MCF 10A (cell line): Measurements from ENCODE around the gene POC1B. TPM values are rescaled to one million over a fixed set of nuclear protein-coding genes. Genes with fewer than 3 reads are reported as not detected.

ENCODE experiments used
- BruUV-seq: library from RNA; stranded (reverse); fragments of 400-500 nt; replicated peaks from 2 replicates; lab custom pipeline; 2021; lab: Mats Ljungman, UMichigan
- CTCF ChIA-PET: fragments of 300-600 bp; sonication (Branson Sonifier 250); formaldehyde crosslinking; extraction: SDS; loops from one replicate; lab custom pipeline; 2021; ENCODE audit warnings: antibody characterized with exemption, inconsistent platforms; lab: Yijun Ruan, JAX
- POLR2A ChIA-PET: fragments of 300-600, 350-650 bp; sonication (Branson Sonifier 250); formaldehyde crosslinking; extraction: SDS; loops from one replicate; lab custom pipeline; 2020; ENCODE audit warnings: antibody characterized with exemption, inconsistent platforms; lab: Yijun Ruan, JAX
- DNase-seq: peaks from one replicate; pipeline ENCODE4 v3.0.0-alpha.2; 2018; ENCODE audit not compliant: unreplicated experiment
- H3K27ac Mint-ChIP-seq: one replicate; pipeline ENCODE4 v1.8.0; 2022; ENCODE audit warnings: mild to moderate bottlenecking, low read depth, mixed read lengths; ENCODE audit not compliant: unreplicated experiment
- H3K27me3 Mint-ChIP-seq: one replicate; pipeline ENCODE4 v1.8.0; 2022; ENCODE audit warnings: mixed read lengths; ENCODE audit not compliant: insufficient read depth, unreplicated experiment
- H3K36me3 Mint-ChIP-seq: one replicate; pipeline ENCODE4 v1.8.0; 2022; ENCODE audit warnings: mild to moderate bottlenecking, moderate library complexity, mixed read lengths; ENCODE audit not compliant: insufficient read depth, unreplicated experiment
- H3K4me1 Mint-ChIP-seq: one replicate; pipeline ENCODE4 v1.8.0; 2022; ENCODE audit warnings: mixed read lengths; ENCODE audit not compliant: insufficient read depth, unreplicated experiment
- H3K4me3 Mint-ChIP-seq: one replicate; pipeline ENCODE4 v1.8.0; 2022; ENCODE audit warnings: mild to moderate bottlenecking, moderate library complexity, mixed read lengths; ENCODE audit not compliant: unreplicated experiment
- H3K9me3 Mint-ChIP-seq: one replicate; pipeline ENCODE4 v1.8.0; 2022; ENCODE audit warnings: mixed read lengths; ENCODE audit not compliant: unreplicated experiment
- intact Hi-C: fragments of 100-400 bp; cut with micrococcal nuclease; formaldehyde crosslinking; loops from 2 replicates; pipeline ENCODE4 v1.14.1; 2022
- total RNA-seq: library from RNA; stranded (reverse); gene quantifications from 2 replicates; pipeline ENCODE4 v1.2.3, GENCODE V29; 2022
- TF ChIP-seq, protein P1 (sequence below): fragments of 200-600 bp; IDR thresholded peaks from one replicate; pipeline ENCODE4 v1.8.0; 2022; ENCODE audit warnings: antibody characterized with exemption, mild to moderate bottlenecking; ENCODE audit not compliant: unreplicated experiment

POC1B gene
- total RNA-seq, 1 experiment from 2014 or later, result 14.8 TPM

DNA sequence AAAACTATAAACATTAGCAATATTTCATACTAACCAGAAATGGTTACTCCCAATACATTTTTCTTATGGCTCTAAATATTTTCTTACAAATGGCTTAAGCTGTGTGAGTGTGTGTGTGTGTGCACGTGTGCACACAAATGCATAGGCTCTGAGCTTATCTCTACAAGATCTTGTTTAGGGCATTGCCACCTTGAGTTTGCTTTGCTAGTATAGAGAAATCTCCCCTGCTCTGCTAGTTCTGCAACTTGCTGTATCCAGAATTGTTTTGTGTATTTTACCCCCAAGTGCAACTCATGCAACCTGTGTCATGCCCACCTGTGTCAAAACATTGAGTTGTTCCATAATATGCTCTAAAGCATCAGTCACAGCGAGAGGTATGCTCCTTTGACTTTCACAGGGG lies 101.0 kb downstream of the POC1B start:
- TF ChIP-seq, protein P1, sequence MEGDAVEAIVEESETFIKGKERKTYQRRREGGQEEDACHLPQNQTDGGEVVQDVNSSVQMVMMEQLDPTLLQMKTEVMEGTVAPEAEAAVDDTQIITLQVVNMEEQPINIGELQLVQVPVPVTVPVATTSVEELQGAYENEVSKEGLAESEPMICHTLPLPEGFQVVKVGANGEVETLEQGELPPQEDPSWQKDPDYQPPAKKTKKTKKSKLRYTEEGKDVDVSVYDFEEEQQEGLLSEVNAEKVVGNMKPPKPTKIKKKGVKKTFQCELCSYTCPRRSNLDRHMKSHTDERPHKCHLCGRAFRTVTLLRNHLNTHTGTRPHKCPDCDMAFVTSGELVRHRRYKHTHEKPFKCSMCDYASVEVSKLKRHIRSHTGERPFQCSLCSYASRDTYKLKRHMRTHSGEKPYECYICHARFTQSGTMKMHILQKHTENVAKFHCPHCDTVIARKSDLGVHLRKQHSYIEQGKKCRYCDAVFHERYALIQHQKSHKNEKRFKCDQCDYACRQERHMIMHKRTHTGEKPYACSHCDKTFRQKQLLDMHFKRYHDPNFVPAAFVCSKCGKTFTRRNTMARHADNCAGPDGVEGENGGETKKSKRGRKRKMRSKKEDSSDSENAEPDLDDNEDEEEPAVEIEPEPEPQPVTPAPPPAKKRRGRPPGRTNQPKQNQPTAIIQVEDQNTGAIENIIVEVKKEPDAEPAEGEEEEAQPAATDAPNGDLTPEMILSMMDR, result no peak
- H3K27ac Mint-ChIP-seq, result no peak overlapping the region
- no peak for DNase-seq
- no peaks in the 10 kb centered on the region for H3K27me3 Mint-ChIP-seq
- no TSS peak for BruUV-seq
- intact Hi-C loops, result no loop called here
- CTCF ChIA-PET, result no interaction called here
- POLR2A ChIA-PET, result no interaction called here
- no peaks in the 10 kb centered on the region for H3K4me1 Mint-ChIP-seq
- no peaks in the 10 kb centered on the region for H3K9me3 Mint-ChIP-seq
- no peak overlapping the region for H3K4me3 Mint-ChIP-seq
- H3K36me3 Mint-ChIP-seq, result no peaks in the 10 kb centered on the region

DNA sequence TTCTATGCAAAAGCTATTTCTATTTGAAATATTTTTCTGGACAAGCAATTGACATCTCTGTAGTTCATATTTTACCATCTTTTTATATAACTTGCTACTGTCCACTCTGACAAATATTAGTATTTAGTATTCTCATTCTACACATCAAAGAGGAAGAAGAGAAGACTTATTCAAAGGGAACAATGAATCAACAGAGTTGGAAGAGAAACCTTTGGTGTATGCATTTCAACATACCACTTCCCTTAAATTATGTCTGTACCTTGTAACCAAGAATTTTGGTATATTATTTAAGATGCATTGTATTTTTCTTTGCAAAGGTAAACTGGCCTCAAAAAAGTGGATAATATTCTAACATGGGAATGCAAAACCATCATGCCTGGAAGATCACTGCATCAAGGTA lies 101.5 kb downstream of the POC1B start:
- no TSS peak for BruUV-seq
- no peak overlapping the region for H3K4me3 Mint-ChIP-seq
- H3K9me3 Mint-ChIP-seq, result no peaks in the 10 kb centered on the region
- intact Hi-C loops, result no loop called here
- TF ChIP-seq, protein P1, result no peak
- no peaks in the 10 kb centered on the region for H3K4me1 Mint-ChIP-seq
- POLR2A ChIA-PET, result interaction anchor here (0.6 kb wide), 1 partner anchor 1345 kb away, joined by 3 read pairs; no protein-coding TSS in a partner anchor
- H3K27me3 Mint-ChIP-seq, result no peaks in the 10 kb centered on the region
- CTCF ChIA-PET, result no interaction called here
- no peaks in the 10 kb centered on the region for H3K36me3 Mint-ChIP-seq
- H3K27ac Mint-ChIP-seq, result no peak overlapping the region
- DNase-seq, result no peak

DNA sequence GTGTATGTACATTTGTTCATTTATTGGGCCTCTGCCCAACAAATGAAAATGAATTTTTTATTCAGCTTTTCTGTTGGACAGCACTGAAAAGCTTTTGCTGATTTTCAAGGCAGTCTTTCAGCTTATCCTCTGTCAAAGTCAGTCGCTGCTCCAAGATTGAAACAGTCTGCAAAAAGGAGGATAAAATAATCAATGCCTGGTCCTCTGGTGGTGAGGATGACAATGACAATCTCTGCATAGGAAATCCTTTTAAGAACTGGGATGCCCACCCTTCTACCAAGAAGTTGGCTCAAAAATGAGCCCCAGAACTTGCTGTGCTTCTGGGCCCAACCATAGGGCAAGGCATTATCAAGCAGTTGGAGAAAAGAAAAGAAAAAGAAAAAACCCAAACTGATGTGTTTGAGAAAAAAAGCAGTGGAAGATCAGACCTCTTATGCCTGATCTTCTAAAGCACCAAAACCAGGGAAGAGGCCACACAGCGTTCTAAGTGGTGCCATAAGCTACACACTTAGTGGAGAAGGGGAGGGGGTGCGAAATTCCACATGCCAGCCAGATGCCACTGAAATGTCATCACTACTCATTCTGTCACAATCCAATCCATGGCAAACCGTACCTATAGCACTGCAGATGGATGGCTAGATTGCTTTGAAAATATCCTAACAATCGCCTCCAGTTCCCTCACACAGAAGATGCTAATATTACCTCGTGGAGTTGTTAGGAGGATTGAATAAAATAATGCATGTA lies 104.6 kb downstream of the POC1B start:
- H3K4me1 Mint-ChIP-seq, result no peaks in the 10 kb centered on the region
- intact Hi-C loops, result no loop called here
- H3K4me3 Mint-ChIP-seq, result no peak overlapping the region
- no peak overlapping the region for H3K27ac Mint-ChIP-seq
- no TSS peak for BruUV-seq
- no peak for DNase-seq
- peaks cover 3% of the 10 kb centered on the region for H3K36me3 Mint-ChIP-seq
- TF ChIP-seq, protein P1, result no peak
- ChIA-PET CTCF (interaction anchor here (0.9 to 1.5 kb wide), 2 partner anchors 19 to 192 kb away, joined by 3 to 4 read pairs; no protein-coding TSS in a partner anchor), POLR2A (interaction anchor here (1.2 kb wide), 1 partner anchor 8 kb away, joined by 6 read pairs; no protein-coding TSS in a partner anchor)
- H3K27me3 Mint-ChIP-seq, result no peaks in the 10 kb centered on the region
- H3K9me3 Mint-ChIP-seq, result no peaks in the 10 kb centered on the region

DNA sequence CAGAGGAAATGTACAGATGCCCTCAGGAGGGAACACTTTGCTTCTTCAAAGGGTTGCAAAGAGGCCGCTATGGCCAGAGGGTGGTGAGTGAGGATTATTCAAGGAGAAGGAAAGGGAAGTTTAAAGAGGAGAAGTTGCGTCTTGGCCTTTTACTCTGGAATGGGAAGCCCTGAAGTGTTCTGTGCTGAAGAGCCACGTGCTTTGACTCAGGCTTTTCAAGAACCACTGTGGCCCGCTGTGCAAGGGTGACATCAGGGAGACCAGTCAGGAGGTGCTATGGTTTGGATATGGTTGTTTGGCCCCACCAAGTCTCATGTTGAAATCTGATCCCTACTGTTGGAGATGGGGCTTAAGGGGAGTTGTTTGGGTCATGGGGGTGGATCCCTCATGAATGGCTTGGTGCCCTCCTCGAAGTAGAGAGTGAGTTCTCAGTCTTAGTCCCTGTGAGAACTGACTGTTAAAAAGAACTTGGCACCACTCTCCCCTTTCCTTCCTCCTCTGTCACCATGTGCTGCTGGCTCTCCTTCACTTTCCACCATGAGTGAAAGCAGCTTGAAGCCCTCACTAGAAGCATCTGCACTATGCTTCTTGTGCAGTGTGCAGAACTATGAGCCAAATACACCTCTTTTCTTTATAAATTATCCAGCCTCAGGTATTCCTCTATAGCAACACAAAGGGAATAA lies 107.5 kb downstream of the POC1B start:
- Mint-ChIP-seq H3K4me1 (no peaks in the 10 kb centered on the region), H3K9me3 (no peaks in the 10 kb centered on the region), H3K27ac (no peak overlapping the region), H3K27me3 (no peaks in the 10 kb centered on the region), H3K4me3 (no peak overlapping the region), H3K36me3 (peaks cover 4% of the 10 kb centered on the region)
- POLR2A ChIA-PET, result interaction anchor here (0.6 to 0.8 kb wide), 3 partner anchors 11 to 45 kb away, joined by 3 to 5 read pairs (median 3); no protein-coding TSS in a partner anchor
- intact Hi-C loops, result no loop called here
- CTCF ChIA-PET, result interaction anchor here (0.5 to 1.3 kb wide), 3 partner anchors 10 to 1727 kb away, joined by 3 to 4 read pairs (median 3); no protein-coding TSS in a partner anchor
- TF ChIP-seq, protein P1, result no peak
- no peak for DNase-seq
- BruUV-seq, result no TSS peak
